ENCODE measurements around the gene LYRM9. TPM values are rescaled to one million over a fixed set of nuclear protein-coding genes. Genes with fewer than 3 reads are reported as not detected.

Gene LYRM9
- polyA plus RNA-seq, 3 donors: 5.9 to 7.6 (median 6.3) TPM

- H3K27me3 ChIP-seq (ENCODE audit: control insufficient read depth in 2 of 2, insufficient read depth in 2 of 2, low read length in 2 of 2): no peaks in the 10 kb centered on the region
- no peak overlapping the region for H3K4me3 ChIP-seq (replicated peaks in 1 of 3; ENCODE audit: low read depth in 2 of 3, low read length in 3 of 3)
- H3K36me3 ChIP-seq (replicated peaks in 1 of 2; ENCODE audit: control insufficient read depth in 1 of 2, insufficient read depth in 2 of 2, low read length in 2 of 2): no peaks in the 10 kb centered on the region
- Mint-ChIP-seq H3K4me3 (no peak overlapping the region), H3K27me3 (ENCODE audit: low read depth in 3 of 3) (peaks cover 0 to 3% (median 0%) of the 10 kb centered on the region in 3 donors), H3K9me3 (peaks cover 0 to 3% (median 2%) of the 10 kb centered on the region in 7 donors), H3K4me1 (no peaks in the 10 kb centered on the region), H3K36me3 (no peaks in the 10 kb centered on the region), H3K27ac (no peak overlapping the region)
- TF ChIP-seq CTCF (IDR thresholded peaks at IDR 0.05): no peak
- no peak for DNase-seq
- H3K27ac ChIP-seq (ENCODE audit: low read depth in 1 of 2, low read length in 2 of 2): no peak overlapping the region
- H3K4me2 ChIP-seq (replicated peaks; ENCODE audit: extremely low read depth, low read length, poor library complexity, severe bottlenecking): no peak overlapping the region
- intact Hi-C loops (cut with micrococcal nuclease): no loop called here
- H3K79me2 ChIP-seq (ENCODE audit: insufficient read depth, low read length): no peaks in the 10 kb centered on the region
- no peaks in the 10 kb centered on the region for H3K4me1 ChIP-seq (ENCODE audit: control insufficient read depth in 1 of 2, insufficient read depth in 2 of 2, low read length in 2 of 2)
- H3K9ac ChIP-seq (ENCODE audit: insufficient read depth, low read length, poor library complexity, severe bottlenecking): no peak overlapping the region
- H4K20me1 ChIP-seq (ENCODE audit: insufficient read depth, low read length): no peaks in the 10 kb centered on the region
- no peaks in the 10 kb centered on the region for H3K9me3 ChIP-seq (replicated peaks in 1 of 2; ENCODE audit: control insufficient read depth in 1 of 2, insufficient read depth in 1 of 2, low read length in 2 of 2)
- no peak overlapping the region for H2AFZ ChIP-seq (ENCODE audit: insufficient read depth, low read depth, low read length, poor library complexity, severe bottlenecking)
- 100% methylated on average over 2 of the region's 3 CpGs for WGBS (ENCODE audit: insufficient coverage)
Measured at GRCh38 chr17:27921599-27921998, 28.4 kb upstream of the LYRM9 start.

- Histone ChIP-seq H3K4me2 (replicated peaks; ENCODE audit: extremely low read depth, low read length, poor library complexity, severe bottlenecking) (no peak overlapping the region), H3K9me3 (replicated peaks in 1 of 2; ENCODE audit: control insufficient read depth in 1 of 2, insufficient read depth in 1 of 2, low read length in 2 of 2) (no peaks in the 10 kb centered on the region), H3K27me3 (ENCODE audit: control insufficient read depth in 2 of 2, insufficient read depth in 2 of 2, low read length in 2 of 2) (no peaks in the 10 kb centered on the region), H3K9ac (ENCODE audit: insufficient read depth, low read length, poor library complexity, severe bottlenecking) (no peak overlapping the region), H3K79me2 (ENCODE audit: insufficient read depth, low read length) (no peaks in the 10 kb centered on the region), H2AFZ (ENCODE audit: insufficient read depth, low read depth, low read length, poor library complexity, severe bottlenecking) (no peak overlapping the region), H3K4me1 (ENCODE audit: control insufficient read depth in 1 of 2, insufficient read depth in 2 of 2, low read length in 2 of 2) (no peaks in the 10 kb centered on the region), H4K20me1 (ENCODE audit: insufficient read depth, low read length) (no peaks in the 10 kb centered on the region), H3K27ac (ENCODE audit: low read depth in 1 of 2, low read length in 2 of 2) (no peak overlapping the region), H3K36me3 (replicated peaks in 1 of 2; ENCODE audit: control insufficient read depth in 1 of 2, insufficient read depth in 2 of 2, low read length in 2 of 2) (no peaks in the 10 kb centered on the region), H3K4me3 (replicated peaks in 1 of 3; ENCODE audit: low read depth in 2 of 3, low read length in 3 of 3) (no peak overlapping the region)
- DNase-seq: no peak
- no peaks in the 10 kb centered on the region for H3K36me3 Mint-ChIP-seq
- peaks cover 0 to 3% (median 0%) of the 10 kb centered on the region in 3 donors for H3K27me3 Mint-ChIP-seq (ENCODE audit: low read depth in 3 of 3)
- no peaks in the 10 kb centered on the region for H3K4me1 Mint-ChIP-seq
- peaks cover 0 to 3% (median 0%) of the 10 kb centered on the region in 7 donors for H3K9me3 Mint-ChIP-seq
- 97% methylated on average over 5 of the region's 5 CpGs for WGBS (ENCODE audit: insufficient coverage)
- H3K4me3 Mint-ChIP-seq: no peak overlapping the region
- intact Hi-C loops (cut with micrococcal nuclease): no loop called here
- no peak overlapping the region for H3K27ac Mint-ChIP-seq
- no peak for TF ChIP-seq CTCF (IDR thresholded peaks at IDR 0.05)
Measured at GRCh38 chr17:27921077-27921476, 27.9 kb upstream of the LYRM9 start.
